Keratinocyte (primary cell): ENCODE measurements around the gene ATXN7L1. TPM values are rescaled to one million over a fixed set of nuclear protein-coding genes. Genes with fewer than 3 reads are reported as not detected.

Experiments used
- DNase-seq: peaks from one replicate; pipeline ENCODE4 v3.0.0-alpha.2; 2011; ENCODE audit warnings: low read depth, missing footprints, low spot score
- FAIRE-seq: peaks from 2 replicates; lab custom pipeline; 2011; peaks lifted over from hg19 to GRCh38; lab: Jason Lieb, UNC
- H2AFZ ChIP-seq: 2 replicates; pipeline ENCODE4 v1.6.0; 2012; ENCODE audit warnings: low read length, control low read depth, inconsistent platforms; ENCODE audit not compliant: control insufficient read depth
- H3K27ac ChIP-seq: 2 replicates; pipeline ENCODE4 v1.5.1; 2011; ENCODE audit warnings: low read length; ENCODE audit not compliant: control insufficient read depth, insufficient read depth
- H3K27me3 ChIP-seq: 3 replicates; pipeline ENCODE4 v1.6.0; 2011; ENCODE audit warnings: low read length; ENCODE audit not compliant: control insufficient read depth, insufficient read depth; ENCODE audit errors: extremely low read depth
- H3K36me3 ChIP-seq, 2 experiments: 2 replicates in 1 of 2; 3 replicates in 1 of 2; pipeline ENCODE4 v1.5.1; 2011; ENCODE audit warnings: low read length in 2 of 2, mild to moderate bottlenecking in 1 of 2; ENCODE audit not compliant: control insufficient read depth in 2 of 2, insufficient read depth in 2 of 2; ENCODE audit errors: extremely low read depth in 1 of 2
- H3K4me1 ChIP-seq: 3 replicates; pipeline ENCODE4 v1.5.1; 2011; ENCODE audit warnings: low read length; ENCODE audit not compliant: control insufficient read depth, insufficient read depth; ENCODE audit errors: extremely low read depth
- H3K4me2 ChIP-seq: 3 replicates; pipeline ENCODE4 v1.6.0; 2011; ENCODE audit warnings: low read depth, low read length; ENCODE audit not compliant: control insufficient read depth, insufficient read depth; ENCODE audit errors: extremely low read depth
- H3K4me3 ChIP-seq, 3 experiments: fragments of 200-600 bp in 1 of 3; sonication (generic) in 1 of 3; 2 replicates in 2 of 3; 3 replicates in 1 of 3; pipeline ENCODE4 v1.5.1; 2011 to 2016; ENCODE audit warnings: low read length in 3 of 3, mild to moderate bottlenecking in 3 of 3, control low read depth in 2 of 3, inconsistent platforms in 1 of 3, low read depth in 1 of 3, mixed read lengths in 1 of 3, mixed run types in 1 of 3, moderate library complexity in 1 of 3; ENCODE audit not compliant: control insufficient read depth in 2 of 3, insufficient read depth in 2 of 3; ENCODE audit errors: extremely low read depth in 1 of 3
- H3K79me2 ChIP-seq: 2 replicates; pipeline ENCODE4 v1.6.0; 2012; ENCODE audit warnings: low read length; ENCODE audit not compliant: control insufficient read depth, insufficient read depth
- H3K9ac ChIP-seq: 3 replicates; pipeline ENCODE4 v1.6.0; 2011; ENCODE audit warnings: low read length; ENCODE audit not compliant: control insufficient read depth, insufficient read depth; ENCODE audit errors: extremely low read depth
- H3K9me1 ChIP-seq: 3 replicates; pipeline ENCODE4 v1.6.0; 2011; ENCODE audit warnings: low read length; ENCODE audit not compliant: control insufficient read depth, insufficient read depth; ENCODE audit errors: extremely low read depth
- H3K9me3 ChIP-seq: 2 replicates; pipeline ENCODE4 v1.5.1; 2012; ENCODE audit warnings: low read depth, low read length; ENCODE audit not compliant: control insufficient read depth
- H4K20me1 ChIP-seq: 3 replicates; pipeline ENCODE4 v1.6.0; 2011; ENCODE audit warnings: low read length; ENCODE audit not compliant: control insufficient read depth, insufficient read depth; ENCODE audit errors: extremely low read depth
- EZH2 ChIP-seq: IDR thresholded peaks from one replicate; pipeline ENCODE4 v1.6.1; 2012; ENCODE audit warnings: inconsistent platforms, mild to moderate bottlenecking, low read length, moderate library complexity
- dilution Hi-C: fragments of 300-500 bp; cut with MboI; formaldehyde crosslinking; loops from one replicate; pipeline ENCODE4 v1.7.0; 2020; ENCODE audit warnings: low sequenced_read_pairs; ENCODE audit not compliant: extremely low pct_ligation_motif_present
- polyA plus RNA-seq, 5 experiments: library from polyadenylated mRNA; depleted of rRNA in 3 of 5; stranded (reverse) in 3 of 5; stranded (forward) in 1 of 5; unstranded in 1 of 5; fragments of >200 nt; gene quantifications; 1 replicate in 1 of 5; 2 replicates in 3 of 5; 3 replicates in 1 of 5; pipeline versions ENCODE4 v1.2.1 to v1.2.3, GENCODE V29; 2011 to 2012; ENCODE audit warnings: missing spikeins in 2 of 5, low read depth in 1 of 5, low replicate concordance in 1 of 5
- TF ChIP-seq, protein P1 (sequence below), 3 experiments: IDR thresholded peaks in 1 of 3; conservative IDR thresholded peaks in 1 of 3; optimal IDR thresholded peaks in 1 of 3; 2 replicates in 2 of 3; 3 replicates in 1 of 3; pipeline versions ENCODE3 to v1.5.1; 2011; ENCODE audit warnings: low read length in 3 of 3, mild to moderate bottlenecking in 3 of 3, moderate library complexity in 2 of 3, control low read depth in 1 of 3, inconsistent platforms in 1 of 3; ENCODE audit not compliant: insufficient read depth in 2 of 3; ENCODE audit errors: extremely low read depth in 1 of 3

ATXN7L1 gene
- polyA plus RNA-seq, 1 donor (not counting 4 experiments of a cell fraction or from before 2014, with no cell fraction given): 4.8 TPM

DNA sequence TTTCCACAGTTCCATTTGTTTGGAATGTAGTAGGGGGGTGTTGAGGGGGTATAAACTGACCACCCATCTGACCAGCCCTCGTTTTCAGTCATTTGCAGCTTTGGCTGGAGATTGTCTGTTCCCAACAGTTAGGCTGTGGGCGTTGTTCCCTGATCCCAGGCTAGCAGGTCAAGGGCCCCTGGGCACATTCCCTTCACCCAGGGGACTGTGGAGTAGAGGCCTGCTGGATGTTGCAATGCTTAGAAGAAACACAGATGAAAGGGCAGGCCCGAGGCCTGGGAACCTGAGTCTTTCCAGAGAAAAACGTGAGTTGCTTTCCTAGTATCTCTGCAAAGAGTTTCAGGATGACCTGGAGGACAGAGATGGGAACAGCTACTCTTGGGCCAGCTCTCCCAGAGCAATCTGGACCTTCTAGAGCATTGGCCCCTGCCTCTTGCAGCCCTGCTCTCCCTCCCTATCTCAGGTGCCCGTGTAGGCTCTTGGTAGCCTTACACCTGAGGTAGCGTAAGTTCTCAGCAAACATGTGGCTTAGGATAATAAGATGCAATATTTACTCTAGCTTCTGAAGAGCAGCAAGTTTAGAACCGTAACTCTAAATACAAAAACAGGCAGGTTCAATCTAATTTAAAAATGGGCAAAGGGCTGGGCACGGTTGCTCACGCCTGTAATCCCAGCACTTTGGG lies 195.8 kb downstream of the ATXN7L1 start:
- peaks cover 19% of the 10 kb centered on the region for H3K4me1 ChIP-seq
- no peaks in the 10 kb centered on the region for H3K36me3 ChIP-seq
- H3K4me2 ChIP-seq: no peak overlapping the region
- no peaks in the 10 kb centered on the region for H3K79me2 ChIP-seq
- H2AFZ ChIP-seq: no peak overlapping the region
- FAIRE-seq (no peak), DNase-seq (no peak)
- no peaks in the 10 kb centered on the region for H3K9me1 ChIP-seq
- H3K9ac ChIP-seq: no peak overlapping the region
- H3K27me3 ChIP-seq: no peaks in the 10 kb centered on the region
- dilution Hi-C loops: no loop called here
- no peak overlapping the region for H3K4me3 ChIP-seq
- TF ChIP-seq EZH2: no peak
- TF ChIP-seq, protein P1, sequence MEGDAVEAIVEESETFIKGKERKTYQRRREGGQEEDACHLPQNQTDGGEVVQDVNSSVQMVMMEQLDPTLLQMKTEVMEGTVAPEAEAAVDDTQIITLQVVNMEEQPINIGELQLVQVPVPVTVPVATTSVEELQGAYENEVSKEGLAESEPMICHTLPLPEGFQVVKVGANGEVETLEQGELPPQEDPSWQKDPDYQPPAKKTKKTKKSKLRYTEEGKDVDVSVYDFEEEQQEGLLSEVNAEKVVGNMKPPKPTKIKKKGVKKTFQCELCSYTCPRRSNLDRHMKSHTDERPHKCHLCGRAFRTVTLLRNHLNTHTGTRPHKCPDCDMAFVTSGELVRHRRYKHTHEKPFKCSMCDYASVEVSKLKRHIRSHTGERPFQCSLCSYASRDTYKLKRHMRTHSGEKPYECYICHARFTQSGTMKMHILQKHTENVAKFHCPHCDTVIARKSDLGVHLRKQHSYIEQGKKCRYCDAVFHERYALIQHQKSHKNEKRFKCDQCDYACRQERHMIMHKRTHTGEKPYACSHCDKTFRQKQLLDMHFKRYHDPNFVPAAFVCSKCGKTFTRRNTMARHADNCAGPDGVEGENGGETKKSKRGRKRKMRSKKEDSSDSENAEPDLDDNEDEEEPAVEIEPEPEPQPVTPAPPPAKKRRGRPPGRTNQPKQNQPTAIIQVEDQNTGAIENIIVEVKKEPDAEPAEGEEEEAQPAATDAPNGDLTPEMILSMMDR (optimal IDR thresholded peaks at IDR 0.05 in 1 of 3, IDR thresholded peaks at IDR 0.05 in 1 of 3, conservative IDR thresholded peaks at IDR 0.05 in 1 of 3; ENCODE audit: extremely low read depth in 1 of 3, insufficient read depth in 2 of 3, low read length in 3 of 3): no peak
- no peaks in the 10 kb centered on the region for H4K20me1 ChIP-seq
- H3K9me3 ChIP-seq: no peaks in the 10 kb centered on the region
- no peak overlapping the region for H3K27ac ChIP-seq

DNA sequence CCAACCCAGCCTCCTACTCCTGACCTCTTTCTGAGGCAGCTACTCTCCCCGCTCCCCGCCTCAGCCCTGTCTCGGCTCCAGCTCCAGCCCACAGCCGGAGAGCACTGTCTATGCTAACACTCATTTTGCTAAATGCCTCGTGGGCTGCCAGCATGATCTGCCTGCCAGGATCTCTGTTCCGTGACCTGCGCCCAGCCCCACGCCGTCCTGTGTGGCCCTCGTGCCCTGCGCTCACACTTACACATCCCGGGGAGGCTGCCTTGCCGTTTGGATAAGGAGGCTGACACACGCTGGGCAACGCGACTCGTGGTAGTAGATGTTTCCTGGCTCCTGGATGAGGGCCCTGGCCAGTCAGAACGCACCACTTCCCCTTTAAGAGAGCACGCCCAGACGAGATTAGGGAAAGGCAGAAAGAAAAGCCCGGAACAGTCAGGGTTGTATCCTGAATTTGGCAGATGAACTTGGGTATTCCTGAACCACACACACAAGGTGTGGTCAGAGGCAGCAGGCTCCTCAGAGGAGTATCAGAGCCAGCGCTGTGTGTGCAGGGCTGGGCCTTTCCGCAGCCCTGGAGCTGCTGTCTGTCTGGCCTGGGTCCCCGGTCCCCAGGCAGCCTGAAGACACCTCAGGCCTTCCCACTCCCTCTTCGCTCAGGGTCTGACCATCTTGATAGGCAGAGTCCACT lies 197.4 kb downstream of the ATXN7L1 start:
- FAIRE-seq: peak; percentile 76
- H3K4me1 ChIP-seq: peaks cover 19% of the 10 kb centered on the region
- no peaks in the 10 kb centered on the region for H3K36me3 ChIP-seq

More for the DNA sequence above, 197.4 kb downstream of the ATXN7L1 start:
- Histone ChIP-seq H3K27ac (peak overlapping the region; percentile 34), H3K9me3 (no peaks in the 10 kb centered on the region), H4K20me1 (no peaks in the 10 kb centered on the region), H3K4me2 (peak overlapping the region; percentile 87), H3K79me2 (no peaks in the 10 kb centered on the region), H3K9me1 (no peaks in the 10 kb centered on the region), H3K4me3 (peak overlapping the region; percentile 37 to 61 (median 60)), H2AFZ (peak overlapping the region; percentile 83), H3K9ac (peak overlapping the region; percentile 63), H3K27me3 (no peaks in the 10 kb centered on the region)
- dilution Hi-C loops: no loop called here
- TF ChIP-seq, protein P1 (optimal IDR thresholded peaks at IDR 0.05 in 1 of 3, IDR thresholded peaks at IDR 0.05 in 1 of 3, conservative IDR thresholded peaks at IDR 0.05 in 1 of 3; ENCODE audit: extremely low read depth in 1 of 3, insufficient read depth in 2 of 3, low read length in 3 of 3): no peak
- TF ChIP-seq EZH2: no peak
- peak; percentile 52 for DNase-seq
